Loucy (cell line): ENCODE measurements around the gene KCNIP3.
"Not testable (repeated sequence)": the region's sequence is repeated elsewhere in the genome, so short reads cannot be mapped to it uniquely, and the experiment has no call there.

ENCODE experiments used
- H2AFZ ChIP-seq: fragments of 200-600 bp; sonication (generic); 2 replicates; pipeline ENCODE4 v1.6.0; 2016; ENCODE audit warnings: antibody characterized with exemption, mild to moderate bottlenecking, low read length, moderate library complexity
- H3F3A ChIP-seq: fragments of 200-600 bp; 2 replicates; pipeline ENCODE4 v1.6.0; 2016; ENCODE audit warnings: antibody characterized with exemption, low read depth, mild to moderate bottlenecking
- H3K27me3 ChIP-seq: fragments of 200-600 bp; sonication (generic); 2 replicates; pipeline ENCODE4 v1.6.1; 2014; ENCODE audit warnings: low read length, mild to moderate bottlenecking; ENCODE audit not compliant: insufficient read depth, poor library complexity, severe bottlenecking
- H3K36me3 ChIP-seq: fragments of 200-600 bp; sonication (generic); 2 replicates; pipeline ENCODE4 v1.6.1; 2016; ENCODE audit warnings: low read length; ENCODE audit not compliant: insufficient read depth
- H3K4me1 ChIP-seq: fragments of 200-600 bp; sonication (generic); 2 replicates; pipeline ENCODE4 v1.5.1; 2014; ENCODE audit warnings: low read length, mild to moderate bottlenecking; ENCODE audit not compliant: insufficient read depth, poor library complexity, severe bottlenecking
- H3K4me2 ChIP-seq: fragments of 200-600 bp; sonication (generic); 2 replicates; pipeline ENCODE4 v1.6.0; 2014; ENCODE audit warnings: antibody characterized with exemption, low read length, low read depth, mild to moderate bottlenecking; ENCODE audit not compliant: poor library complexity, severe bottlenecking
- H3K4me3 ChIP-seq: fragments of 200-600 bp; sonication (generic); 2 replicates; pipeline ENCODE4 v1.5.1; 2014; ENCODE audit warnings: low read length, mild to moderate bottlenecking, mixed read lengths; ENCODE audit not compliant: poor library complexity, severe bottlenecking
- H3K79me2 ChIP-seq: fragments of 200-600 bp; sonication (generic); 2 replicates; pipeline ENCODE4 v1.6.1; 2014; ENCODE audit warnings: low read length; ENCODE audit not compliant: insufficient read depth
- H3K9ac ChIP-seq: fragments of 200-600 bp; sonication (generic); 2 replicates; pipeline ENCODE4 v1.6.0; 2014; ENCODE audit warnings: mild to moderate bottlenecking, low read depth, low read length, moderate library complexity; ENCODE audit not compliant: poor library complexity, severe bottlenecking
- H3K9me2 ChIP-seq: fragments of 200-600 bp; sonication (generic); replicated peaks from 2 replicates; pipeline ENCODE4 v1.6.1; 2016; ENCODE audit warnings: low read depth, low read length, mixed read lengths
- H3K9me3 ChIP-seq: fragments of 200-600 bp; sonication (generic); 2 replicates; pipeline ENCODE4 v1.6.1; 2014; ENCODE audit warnings: mild to moderate bottlenecking, antibody characterized with exemption, low read length, low read depth; ENCODE audit not compliant: insufficient read depth
- H4K20me1 ChIP-seq: fragments of 200-600 bp; sonication (generic); 2 replicates; pipeline ENCODE4 v1.6.0; 2014; ENCODE audit warnings: antibody characterized with exemption, low read length, mild to moderate bottlenecking; ENCODE audit not compliant: insufficient read depth, poor library complexity, severe bottlenecking
- EZH2phosphoT487 ChIP-seq: fragments of 200-600 bp; IDR thresholded peaks from 2 replicates; pipeline ENCODE4 v1.6.1; 2018; ENCODE audit warnings: antibody characterized with exemption, mild to moderate bottlenecking, moderate library complexity, borderline replicate concordance
- TF ChIP-seq, protein P1 (sequence below): fragments of 200-600 bp; sonication (generic); conservative IDR thresholded peaks from 2 replicates; pipeline ENCODE4 v1.5.1; 2014; ENCODE audit warnings: mild to moderate bottlenecking, antibody characterized with exemption, low read length

KCNIP3 gene

DNA sequence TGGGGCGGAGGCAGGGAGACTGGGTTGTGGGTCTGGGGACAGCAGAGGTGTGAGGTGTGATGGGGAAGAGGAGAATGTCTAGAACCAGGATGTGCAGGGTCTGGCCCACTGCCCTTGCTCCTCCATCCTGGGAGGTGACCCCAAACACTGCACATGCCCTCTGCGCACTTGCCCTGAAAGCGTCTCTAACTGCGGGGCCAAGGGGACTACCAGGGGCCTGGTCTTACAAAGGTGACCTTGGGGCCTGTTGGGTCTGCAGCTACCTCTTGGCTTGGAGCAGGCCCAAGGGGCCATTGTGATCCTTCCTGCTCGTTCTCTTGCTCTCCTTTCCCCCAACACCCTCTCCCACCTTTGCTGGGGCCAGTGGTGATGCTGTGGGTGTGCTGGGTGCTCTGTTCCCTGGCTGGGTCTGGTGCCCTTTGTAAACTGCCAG lies 57.3 kb downstream of the KCNIP3 start:
- TF ChIP-seq, protein P1, sequence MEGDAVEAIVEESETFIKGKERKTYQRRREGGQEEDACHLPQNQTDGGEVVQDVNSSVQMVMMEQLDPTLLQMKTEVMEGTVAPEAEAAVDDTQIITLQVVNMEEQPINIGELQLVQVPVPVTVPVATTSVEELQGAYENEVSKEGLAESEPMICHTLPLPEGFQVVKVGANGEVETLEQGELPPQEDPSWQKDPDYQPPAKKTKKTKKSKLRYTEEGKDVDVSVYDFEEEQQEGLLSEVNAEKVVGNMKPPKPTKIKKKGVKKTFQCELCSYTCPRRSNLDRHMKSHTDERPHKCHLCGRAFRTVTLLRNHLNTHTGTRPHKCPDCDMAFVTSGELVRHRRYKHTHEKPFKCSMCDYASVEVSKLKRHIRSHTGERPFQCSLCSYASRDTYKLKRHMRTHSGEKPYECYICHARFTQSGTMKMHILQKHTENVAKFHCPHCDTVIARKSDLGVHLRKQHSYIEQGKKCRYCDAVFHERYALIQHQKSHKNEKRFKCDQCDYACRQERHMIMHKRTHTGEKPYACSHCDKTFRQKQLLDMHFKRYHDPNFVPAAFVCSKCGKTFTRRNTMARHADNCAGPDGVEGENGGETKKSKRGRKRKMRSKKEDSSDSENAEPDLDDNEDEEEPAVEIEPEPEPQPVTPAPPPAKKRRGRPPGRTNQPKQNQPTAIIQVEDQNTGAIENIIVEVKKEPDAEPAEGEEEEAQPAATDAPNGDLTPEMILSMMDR: no peak
- TF ChIP-seq EZH2phosphoT487: no peak
- Histone ChIP-seq H3K9me3 (no peaks in the 10 kb centered on the region; the same call in 1 of the 2 replicates), H4K20me1 (no peaks in the 10 kb centered on the region), H3K9me2 (no peaks in the 10 kb centered on the region), H3K27me3 (no peaks in the 10 kb centered on the region), H3K4me2 (no peak overlapping the region), H3F3A (no peaks in the 10 kb centered on the region), H3K36me3 (no peaks in the 10 kb centered on the region), H3K4me1 (no peaks in the 10 kb centered on the region), H2AFZ (no peak overlapping the region), H3K9ac (no peak overlapping the region), H3K4me3 (no peak overlapping the region), H3K79me2 (no peaks in the 10 kb centered on the region)

DNA sequence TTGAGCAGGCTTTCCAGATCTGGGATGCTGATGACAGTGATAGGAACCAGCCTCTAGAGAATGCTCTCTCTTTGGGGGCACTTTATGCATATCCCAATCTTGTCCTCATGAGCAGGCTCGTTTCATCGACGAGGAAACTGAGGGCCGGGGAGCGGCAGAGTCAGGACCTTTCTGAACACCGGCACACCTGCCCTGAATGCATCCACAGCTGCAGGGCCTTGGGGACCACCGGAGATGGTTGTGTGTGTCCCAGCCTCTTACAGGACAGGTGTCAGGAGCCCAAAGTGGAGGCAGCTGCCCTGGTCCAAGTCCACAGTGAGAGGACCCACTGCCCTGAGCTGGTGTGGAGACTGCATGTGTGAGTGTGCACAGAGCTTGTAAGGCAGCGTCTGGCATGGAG lies 57.8 kb downstream of the KCNIP3 start:
- TF ChIP-seq EZH2phosphoT487: no peak
- TF ChIP-seq, protein P1: no peak

DNA sequence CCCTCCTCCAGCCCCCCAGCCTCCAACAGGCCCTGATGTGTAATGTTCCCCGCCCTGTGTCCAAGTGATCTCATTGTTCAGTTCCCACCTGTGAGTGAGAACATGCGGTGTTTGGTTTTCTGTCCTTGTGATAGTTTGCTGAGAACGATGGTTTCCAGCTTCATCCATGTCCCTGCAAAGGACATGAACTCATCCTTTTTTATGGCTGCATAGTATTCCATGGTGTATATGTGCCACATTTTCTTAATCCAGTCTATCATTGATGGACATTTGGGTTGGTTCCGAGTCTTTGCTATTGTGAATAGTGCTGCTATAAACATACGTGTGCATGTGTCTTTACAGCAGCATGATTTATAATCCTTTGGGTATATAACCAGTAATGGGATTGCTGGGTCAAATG lies 58.3 kb downstream of the KCNIP3 start:
- H3K79me2 ChIP-seq, H3K36me3 ChIP-seq, H3K9me2 ChIP-seq, H3K4me3 ChIP-seq, H4K20me1 ChIP-seq, H3K9ac ChIP-seq, H3F3A ChIP-seq, H3K9me3 ChIP-seq, H3K27me3 ChIP-seq, H3K4me1 ChIP-seq, H2AFZ ChIP-seq, H3K4me2 ChIP-seq: not testable (repeated sequence)

More for the DNA sequence above, 57.8 kb downstream of the KCNIP3 start:
- no peaks in the 10 kb centered on the region for H3K36me3 ChIP-seq
- H3F3A ChIP-seq: no peaks in the 10 kb centered on the region
- H3K9ac ChIP-seq: no peak overlapping the region
- no peaks in the 10 kb centered on the region for H3K79me2 ChIP-seq
- H3K9me3 ChIP-seq: no peaks in the 10 kb centered on the region; the same call in 1 of the 2 replicates
- H3K27me3 ChIP-seq: no peaks in the 10 kb centered on the region
- no peak overlapping the region for H3K4me2 ChIP-seq
- H3K4me3 ChIP-seq: no peak overlapping the region
- no peaks in the 10 kb centered on the region for H3K9me2 ChIP-seq
- no peaks in the 10 kb centered on the region for H3K4me1 ChIP-seq
- no peak overlapping the region for H2AFZ ChIP-seq
- no peaks in the 10 kb centered on the region for H4K20me1 ChIP-seq
